Kidney epithelial cell (primary cell): Measurements from ENCODE around the gene CNNM1. TPM values are rescaled to one million over a fixed set of nuclear protein-coding genes. Genes with fewer than 3 reads are reported as not detected.

Experiments
- DNase-seq: peaks from one replicate; pipeline ENCODE4 v3.0.0-alpha.2; 2010; ENCODE audit warnings: low read depth
- H3K27me3 ChIP-seq: 2 replicates; pipeline ENCODE4 v1.6.0; 2011; ENCODE audit warnings: low read length; ENCODE audit not compliant: control insufficient read depth, insufficient read depth
- H3K36me3 ChIP-seq: 2 replicates; pipeline ENCODE4 v1.5.1; 2011; ENCODE audit warnings: low read length; ENCODE audit not compliant: control insufficient read depth, insufficient read depth
- H3K4me3 ChIP-seq: 2 replicates; pipeline ENCODE4 v1.5.1; 2011; ENCODE audit warnings: low read depth, mild to moderate bottlenecking, control low read depth, low read length
- CTCF ChIP-seq: IDR thresholded peaks from 2 replicates; pipeline ENCODE4 v1.5.1; 2011; ENCODE audit warnings: mild to moderate bottlenecking, moderate library complexity, low read length, control low read depth, inconsistent platforms; ENCODE audit not compliant: insufficient read depth, poor library complexity, severe bottlenecking
- total RNA-seq: library from RNA; depleted of rRNA; stranded (reverse); fragments of >200 nt; gene quantifications from 2 replicates; pipeline ENCODE4 v1.2.3, GENCODE V29; 2015

Gene CNNM1
- total RNA-seq, 1 donor from 2014 or later: 0.92 TPM

GRCh38 chr10:99430451-99431189, 101.5 kb downstream of the CNNM1 start, which contains the start of gene GOT1:
TSS of gene GOT1 (minus strand) at chr10:99430624. CDS start at chr10:99430565, 59 bp downstream.
- peak within 1 kb of the TSS; percentile 98 for H3K4me3 ChIP-seq
- TF ChIP-seq CTCF: no peak
- peak; percentile 96 for DNase-seq
- H3K27me3 ChIP-seq: no peaks in the 10 kb centered on the region
- no peaks in the 10 kb centered on the region for H3K36me3 ChIP-seq

- Histone ChIP-seq H3K27me3 (no peaks in the 10 kb centered on the region), H3K36me3 (no peaks in the 10 kb centered on the region), H3K4me3 (peak overlapping the region; percentile 98)
- no peak for TF ChIP-seq CTCF
- no peak for DNase-seq
Observed at GRCh38 chr10:99431190-99431760, 102.1 kb downstream of the CNNM1 start.

- no peak for DNase-seq
- Histone ChIP-seq H3K27me3 (no peaks in the 10 kb centered on the region), H3K36me3 (no peaks in the 10 kb centered on the region), H3K4me3 (no peak overlapping the region)
- TF ChIP-seq CTCF: no peak
Observed at GRCh38 chr10:99432047-99432446, 102.9 kb downstream of the CNNM1 start.

GRCh38 chr10:99432881-99433280, 103.7 kb downstream of the CNNM1 start:
- DNase-seq: no peak
- no peak for TF ChIP-seq CTCF
- no peak overlapping the region for H3K4me3 ChIP-seq
- no peaks in the 10 kb centered on the region for H3K27me3 ChIP-seq
- H3K36me3 ChIP-seq: no peaks in the 10 kb centered on the region

GRCh38 chr10:99433378-99434020, 104.3 kb downstream of the CNNM1 start:
- Histone ChIP-seq H3K36me3 (no peaks in the 10 kb centered on the region), H3K27me3 (no peaks in the 10 kb centered on the region), H3K4me3 (no peak overlapping the region)
- peak; percentile 25 for TF ChIP-seq CTCF
- no peak for DNase-seq
